Stimulated activated CD4-positive, alpha-beta T cell treated with anti-CD3 and anti-CD28 coated beads, Interleukin-4, amount 100 ng/mL, for 1 hour (primary cell): ENCODE data around the gene PVALEF.

Experiments
- DNase-seq: peaks from one replicate; pipeline ENCODE4 v3.0.0-alpha.2; 2020

The PVALEF gene

GRCh38 chr17:81199482-81199830, 34.1 kb downstream of the PVALEF start:
- DNase-seq, result no peak

- DNase-seq, result no peak
Measured at GRCh38 chr17:81200201-81200600, 34.9 kb downstream of the PVALEF start.

GRCh38 chr17:81200695-81201580, 35.6 kb downstream of the PVALEF start:
- no peak for DNase-seq

GRCh38 chr17:81202318-81202717, 37.0 kb downstream of the PVALEF start:
- DNase-seq, result no peak

- DNase-seq, result no peak
Measured at GRCh38 chr17:81203136-81203535, 37.8 kb downstream of the PVALEF start.

GRCh38 chr17:81204578-81204977, 39.3 kb downstream of the PVALEF start:
- no peak for DNase-seq

- no peak for DNase-seq
Measured at GRCh38 chr17:81206166-81206565, 40.9 kb downstream of the PVALEF start.

DNA sequence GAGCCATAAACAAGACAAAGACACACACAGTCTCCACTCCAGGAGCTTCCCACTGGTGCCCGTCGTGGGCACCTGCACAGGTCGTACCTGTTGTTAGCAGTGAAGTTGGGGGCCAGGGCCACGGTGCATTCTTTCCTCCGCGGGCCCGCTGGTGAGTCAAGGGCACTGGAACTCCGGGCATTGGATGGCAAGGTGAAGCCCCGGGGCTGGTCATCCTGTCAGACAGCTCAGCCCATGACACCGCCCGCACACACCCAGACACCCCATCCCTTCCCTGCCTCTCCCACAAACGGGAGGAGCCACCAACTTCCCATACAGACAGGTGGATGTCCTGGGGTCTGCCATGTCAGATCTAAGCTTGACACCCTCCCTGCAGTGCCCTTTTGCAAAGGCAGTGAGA, 41.4 kb downstream of the PVALEF start:
- no peak for DNase-seq

GRCh38 chr17:81207610-81208581, 42.6 kb downstream of the PVALEF start:
- no peak for DNase-seq

DNA sequence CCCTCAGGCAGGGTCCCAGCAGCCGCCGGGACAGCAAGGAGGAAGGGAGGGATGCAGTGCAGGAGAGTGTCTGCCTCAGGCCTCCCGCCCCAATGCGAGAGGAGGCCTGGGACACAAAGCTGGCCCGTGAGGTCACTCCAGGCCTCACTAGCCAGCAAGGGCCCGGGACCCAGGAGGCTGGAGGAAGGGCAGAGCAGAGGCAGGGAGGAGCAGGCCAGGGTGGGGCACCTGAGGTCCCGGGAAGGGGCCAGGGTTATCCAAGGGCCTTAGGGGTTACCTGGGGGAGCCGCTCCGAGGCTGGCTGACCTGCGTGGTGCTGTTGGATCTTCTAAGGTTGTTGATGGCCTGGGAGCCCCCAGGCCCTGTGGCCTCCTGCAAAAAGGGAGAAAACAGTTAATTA, 43.3 kb downstream of the PVALEF start:
- no peak for DNase-seq

DNA sequence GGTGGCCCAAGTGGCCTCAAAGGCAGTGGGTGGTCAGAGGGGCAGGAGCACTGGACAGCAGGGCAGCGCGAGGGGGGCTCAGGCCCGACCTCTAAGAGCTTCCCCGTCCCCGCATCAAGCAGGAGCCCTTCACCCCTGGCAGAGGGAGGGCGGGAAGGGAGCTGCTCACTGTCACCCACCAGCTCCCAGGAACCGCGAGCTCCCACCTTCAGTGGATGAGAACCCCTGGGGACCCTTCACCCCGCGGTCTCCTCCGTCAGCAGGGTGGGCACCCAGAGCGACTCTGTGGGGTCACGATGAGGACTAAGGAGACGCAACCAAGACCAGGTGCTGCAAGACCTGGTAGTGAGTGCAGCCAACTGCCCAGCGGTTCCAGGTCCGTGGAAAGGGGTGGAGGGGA, 43.8 kb downstream of the PVALEF start:
- DNase-seq, result no peak

DNA sequence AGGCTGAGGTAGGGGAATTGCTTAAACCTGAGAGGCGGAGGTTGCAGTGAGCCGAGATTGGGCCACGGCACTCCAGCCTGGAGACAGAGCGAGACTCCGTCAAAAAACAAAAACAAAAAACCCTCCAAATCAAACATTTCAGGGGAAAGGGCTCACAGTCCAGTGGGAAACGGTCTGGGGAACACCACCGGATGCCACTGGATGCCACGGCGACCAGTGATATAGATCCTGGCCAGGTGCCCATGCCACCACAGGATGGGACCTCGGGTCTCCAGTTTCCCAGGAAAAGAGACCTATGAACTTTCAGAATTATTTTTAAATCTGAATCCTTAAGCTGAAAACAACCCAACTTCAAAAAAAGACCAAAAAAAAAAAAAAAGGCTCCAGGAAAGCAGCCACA, 45.2 kb downstream of the PVALEF start:
- no peak for DNase-seq

DNA sequence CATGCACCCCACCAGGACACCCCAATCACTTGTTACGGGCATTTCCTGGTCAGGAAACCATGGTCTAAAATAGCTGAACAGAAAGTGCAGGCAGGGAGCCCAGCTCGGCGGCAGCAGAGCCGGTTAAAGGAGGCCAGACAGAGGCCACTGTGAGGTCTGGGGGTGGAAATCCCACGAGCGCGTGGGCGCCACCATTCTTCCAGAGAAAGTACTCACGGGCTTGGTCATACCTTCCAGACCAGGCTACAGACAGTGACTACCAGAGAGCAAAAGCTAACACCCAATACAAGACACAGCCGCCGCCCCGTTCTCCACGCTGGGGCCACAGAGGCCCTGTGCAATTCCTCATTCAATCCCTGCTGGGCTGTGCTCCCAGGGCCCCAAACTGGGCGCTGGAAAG, 45.6 kb downstream of the PVALEF start:
- DNase-seq, result no peak

GRCh38 chr17:81212365-81212764, 47.1 kb downstream of the PVALEF start:
- no peak for DNase-seq

GRCh38 chr17:81213978-81214377, 48.7 kb downstream of the PVALEF start:
- no peak for DNase-seq

GRCh38 chr17:81217491-81217890, 52.2 kb downstream of the PVALEF start:
- DNase-seq, result no peak

- no peak for DNase-seq
Measured at GRCh38 chr17:81218459-81218858, 53.2 kb downstream of the PVALEF start.

GRCh38 chr17:81218991-81219390, 53.7 kb downstream of the PVALEF start:
- no peak for DNase-seq

GRCh38 chr17:81219476-81220180, 54.3 kb downstream of the PVALEF start:
- no peak for DNase-seq

DNA sequence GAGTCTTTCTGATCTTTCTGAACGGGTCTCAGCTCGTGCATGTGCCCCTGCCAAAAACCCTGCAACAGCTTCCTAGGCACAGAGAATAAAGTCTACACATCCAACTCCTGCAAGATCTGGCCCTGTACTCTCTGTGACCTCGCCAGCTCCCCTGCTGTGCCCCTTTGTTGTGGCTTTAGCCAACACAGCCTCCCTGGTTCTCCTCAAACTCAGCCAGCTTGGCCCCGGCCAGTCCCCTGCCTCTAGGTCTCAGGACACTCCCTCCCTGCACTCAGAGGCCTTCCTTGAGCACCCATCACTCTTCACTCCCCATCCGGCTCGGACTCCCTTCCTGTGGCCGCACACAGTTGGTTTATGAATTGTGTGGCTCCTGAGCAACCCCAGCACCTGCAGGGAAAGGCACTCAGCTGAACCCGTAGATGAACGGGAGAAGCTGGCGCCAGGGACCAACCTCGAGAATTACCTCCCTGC, 56.1 kb downstream of the PVALEF start:
- no peak for DNase-seq

DNA sequence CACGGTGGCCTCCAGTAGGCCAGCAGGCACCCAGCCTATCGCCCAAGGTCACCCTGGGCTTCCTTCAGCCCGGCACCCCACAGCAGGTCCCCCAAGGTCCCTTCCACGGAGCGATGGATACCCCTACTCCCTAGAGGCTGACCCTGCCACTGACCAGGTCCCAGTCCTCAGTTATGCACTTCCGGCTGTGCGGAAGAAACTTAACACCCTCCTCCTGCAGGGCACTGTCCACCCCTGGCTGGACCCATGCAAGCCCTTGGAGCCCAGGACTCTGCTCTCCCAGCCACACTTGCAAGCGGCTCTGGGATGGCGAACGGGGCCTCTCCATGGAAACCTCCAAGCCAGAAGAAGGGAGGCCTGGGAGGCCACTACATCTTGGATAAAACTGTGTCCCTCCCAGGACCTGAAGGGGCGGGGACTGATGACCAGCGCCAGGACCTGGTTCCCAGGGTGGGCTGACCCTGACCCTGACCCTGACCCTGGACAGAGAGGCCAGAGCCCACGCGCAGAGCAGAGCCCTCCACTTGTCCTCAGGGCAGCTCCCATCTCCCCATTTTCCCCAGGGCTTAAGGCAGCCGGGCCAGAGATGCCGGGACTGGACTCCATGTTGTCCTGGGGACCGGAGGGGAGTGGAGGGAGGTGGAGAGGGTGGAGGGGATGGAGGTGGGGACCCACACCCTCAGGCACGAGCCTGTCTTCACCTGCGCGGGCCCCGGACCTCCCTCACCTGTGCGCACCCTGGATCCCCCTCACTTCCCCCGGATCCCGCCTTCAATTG, 56.7 kb downstream of the PVALEF start:
- no peak for DNase-seq

DNA sequence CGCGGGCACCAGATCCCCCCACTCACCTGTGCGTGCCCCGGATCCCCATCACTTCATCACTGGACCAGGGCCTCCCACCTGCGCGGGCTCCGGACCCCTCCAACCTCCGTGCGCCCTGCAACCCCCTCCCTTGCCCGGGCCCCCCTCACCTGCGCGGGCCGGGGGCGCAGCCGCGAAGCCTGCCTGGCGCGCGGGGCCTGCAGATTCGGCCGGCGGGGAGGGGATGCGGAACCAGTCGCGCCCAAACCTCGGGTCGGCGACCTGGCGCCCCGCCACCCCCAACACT, 57.3 kb downstream of the PVALEF start:
- no peak for DNase-seq
